ENCODE data around the gene PTPN4.
A peak's percentile ranks its signal among the peaks of the same experiment; 100 is the strongest.

The PTPN4 gene, protein sequence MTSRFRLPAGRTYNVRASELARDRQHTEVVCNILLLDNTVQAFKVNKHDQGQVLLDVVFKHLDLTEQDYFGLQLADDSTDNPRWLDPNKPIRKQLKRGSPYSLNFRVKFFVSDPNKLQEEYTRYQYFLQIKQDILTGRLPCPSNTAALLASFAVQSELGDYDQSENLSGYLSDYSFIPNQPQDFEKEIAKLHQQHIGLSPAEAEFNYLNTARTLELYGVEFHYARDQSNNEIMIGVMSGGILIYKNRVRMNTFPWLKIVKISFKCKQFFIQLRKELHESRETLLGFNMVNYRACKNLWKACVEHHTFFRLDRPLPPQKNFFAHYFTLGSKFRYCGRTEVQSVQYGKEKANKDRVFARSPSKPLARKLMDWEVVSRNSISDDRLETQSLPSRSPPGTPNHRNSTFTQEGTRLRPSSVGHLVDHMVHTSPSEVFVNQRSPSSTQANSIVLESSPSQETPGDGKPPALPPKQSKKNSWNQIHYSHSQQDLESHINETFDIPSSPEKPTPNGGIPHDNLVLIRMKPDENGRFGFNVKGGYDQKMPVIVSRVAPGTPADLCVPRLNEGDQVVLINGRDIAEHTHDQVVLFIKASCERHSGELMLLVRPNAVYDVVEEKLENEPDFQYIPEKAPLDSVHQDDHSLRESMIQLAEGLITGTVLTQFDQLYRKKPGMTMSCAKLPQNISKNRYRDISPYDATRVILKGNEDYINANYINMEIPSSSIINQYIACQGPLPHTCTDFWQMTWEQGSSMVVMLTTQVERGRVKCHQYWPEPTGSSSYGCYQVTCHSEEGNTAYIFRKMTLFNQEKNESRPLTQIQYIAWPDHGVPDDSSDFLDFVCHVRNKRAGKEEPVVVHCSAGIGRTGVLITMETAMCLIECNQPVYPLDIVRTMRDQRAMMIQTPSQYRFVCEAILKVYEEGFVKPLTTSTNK

DNA sequence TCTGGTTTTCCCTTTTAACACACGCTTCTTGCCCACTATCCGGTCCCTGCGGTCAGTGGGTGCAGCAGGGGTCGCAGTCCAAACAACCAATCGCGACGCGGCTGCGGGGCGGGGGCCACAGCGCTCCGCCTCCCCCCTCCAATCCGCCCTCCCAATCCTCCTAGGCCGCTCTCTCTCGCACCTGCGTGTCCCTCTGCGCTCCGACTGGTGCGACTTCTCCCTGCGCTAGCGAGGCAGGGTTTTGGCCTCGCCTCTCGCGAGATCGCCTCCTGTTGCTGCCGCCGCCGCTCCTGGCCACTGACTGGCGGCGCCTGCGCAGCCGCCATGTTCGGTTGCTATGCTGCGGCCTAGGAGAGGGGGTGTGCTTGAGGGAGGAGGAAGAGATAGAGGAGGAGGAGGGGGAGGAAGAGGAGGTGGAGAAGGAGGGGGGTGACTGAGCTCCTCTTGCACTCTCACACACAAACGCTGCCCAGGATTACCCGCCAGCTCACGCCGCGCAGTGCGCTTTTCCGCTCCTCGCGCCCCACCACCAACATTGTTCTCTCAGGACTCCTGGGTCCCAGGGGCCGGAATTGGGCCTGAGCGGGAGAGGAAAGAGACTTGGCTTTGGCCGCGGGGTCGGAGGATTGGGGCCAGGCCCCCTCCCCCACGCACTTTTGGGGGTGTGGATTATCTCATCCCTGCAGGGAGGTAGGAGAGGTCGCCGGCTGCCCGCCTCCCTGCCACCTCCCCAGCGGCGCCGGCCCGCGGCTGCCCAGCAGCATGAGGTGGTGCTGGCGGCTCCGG lies at the start of gene PTPN4:
Gene PTPN4 (plus strand): TSS at position 472 of the 786 bp plus-strand sequence. CDS start 49,932 bp downstream, outside the sequence.
- DNase-seq, result peak; percentile 99

DNA sequence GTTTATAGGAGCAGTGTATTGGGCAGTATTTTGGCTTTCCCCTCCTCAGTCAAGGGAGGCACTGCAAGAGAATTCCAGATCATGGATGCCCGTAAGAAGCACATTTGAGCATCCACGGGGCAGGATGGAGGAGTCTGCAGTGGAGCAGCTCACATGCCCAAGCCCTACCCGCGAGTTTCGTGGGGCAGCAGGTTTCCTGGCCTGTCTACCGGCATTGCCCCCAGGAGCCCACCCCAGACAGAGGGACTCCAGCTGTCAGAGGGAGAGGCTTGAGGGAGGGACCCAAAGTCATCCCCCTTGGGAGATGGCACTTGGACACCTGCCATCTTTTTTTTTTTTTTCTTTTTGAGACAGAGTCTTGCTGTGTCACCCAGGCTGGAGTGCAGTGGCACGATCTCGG lies 49.4 kb upstream of the PTPN4 start:
- no peak for DNase-seq

DNA sequence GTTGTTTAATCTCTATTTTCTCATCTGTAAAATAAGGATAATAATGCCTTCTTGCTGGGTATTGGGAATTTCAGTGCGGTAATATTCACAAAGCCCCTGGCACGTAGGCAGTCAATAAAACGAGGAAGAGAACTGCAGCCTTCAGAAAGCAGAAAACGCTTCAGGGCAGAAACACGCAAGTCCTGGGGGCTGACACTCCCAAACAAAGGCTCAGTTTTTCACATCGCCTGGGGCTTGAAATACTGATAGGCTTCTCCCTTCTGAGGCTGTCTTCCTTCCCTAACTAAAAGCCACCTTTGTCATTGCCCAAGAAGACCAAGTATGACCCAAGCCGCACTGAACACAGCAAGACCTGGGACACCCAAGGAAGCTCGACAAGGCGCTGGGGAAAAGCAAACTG lies 48.4 kb upstream of the PTPN4 start:
- no peak for DNase-seq

DNA sequence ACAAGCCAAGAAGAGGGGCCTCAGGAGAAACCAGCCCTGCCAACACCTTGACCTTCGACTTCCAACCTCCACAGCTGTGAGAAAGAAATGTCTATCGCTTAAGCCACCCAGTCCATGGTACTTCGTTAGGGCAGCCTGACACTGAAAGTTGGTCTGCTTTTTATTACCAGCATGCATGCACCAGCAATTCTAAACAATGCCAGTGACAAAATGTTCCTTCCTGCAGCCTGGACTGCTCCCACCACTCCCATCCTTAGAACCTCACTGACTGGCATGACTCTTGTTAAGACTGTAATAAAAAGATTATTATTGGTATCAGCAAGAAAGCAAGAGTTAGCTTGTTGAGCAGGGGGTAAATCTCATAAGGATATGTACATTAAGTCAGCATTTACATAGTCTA lies 47.2 kb upstream of the PTPN4 start:
- DNase-seq, result no peak

DNA sequence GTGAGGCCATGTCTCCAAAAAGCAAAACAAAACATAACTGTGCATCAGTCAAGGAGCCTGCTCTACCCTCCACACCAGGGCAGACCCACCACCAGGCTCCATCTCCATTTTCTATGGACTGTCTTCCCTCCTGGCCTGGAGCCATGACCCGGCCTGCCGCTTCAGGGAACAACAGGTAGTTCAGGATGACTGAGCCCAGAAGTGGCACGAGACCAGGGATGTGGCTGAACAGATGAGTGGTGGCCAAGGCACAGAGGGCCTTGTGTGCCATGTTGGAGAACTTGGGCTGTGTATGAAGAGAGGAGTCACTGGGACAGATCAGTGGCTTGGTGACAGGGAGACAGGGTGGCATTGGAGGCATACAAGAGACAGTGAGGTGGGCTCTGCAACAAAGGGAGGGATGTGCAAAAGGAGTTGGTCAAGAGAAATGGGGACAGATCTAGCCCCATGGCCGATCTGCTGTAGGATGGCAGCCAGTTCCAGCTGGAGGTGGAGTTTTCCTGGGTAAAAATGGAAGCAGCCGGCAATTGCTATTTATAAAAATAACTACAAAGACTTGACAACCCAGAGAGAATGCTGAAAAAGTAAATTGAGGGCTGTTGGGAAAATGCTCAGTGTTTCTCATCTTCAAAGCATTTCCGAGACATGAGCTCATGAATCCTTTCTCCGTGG lies 45.8 kb upstream of the PTPN4 start:
- no peak for DNase-seq

DNA sequence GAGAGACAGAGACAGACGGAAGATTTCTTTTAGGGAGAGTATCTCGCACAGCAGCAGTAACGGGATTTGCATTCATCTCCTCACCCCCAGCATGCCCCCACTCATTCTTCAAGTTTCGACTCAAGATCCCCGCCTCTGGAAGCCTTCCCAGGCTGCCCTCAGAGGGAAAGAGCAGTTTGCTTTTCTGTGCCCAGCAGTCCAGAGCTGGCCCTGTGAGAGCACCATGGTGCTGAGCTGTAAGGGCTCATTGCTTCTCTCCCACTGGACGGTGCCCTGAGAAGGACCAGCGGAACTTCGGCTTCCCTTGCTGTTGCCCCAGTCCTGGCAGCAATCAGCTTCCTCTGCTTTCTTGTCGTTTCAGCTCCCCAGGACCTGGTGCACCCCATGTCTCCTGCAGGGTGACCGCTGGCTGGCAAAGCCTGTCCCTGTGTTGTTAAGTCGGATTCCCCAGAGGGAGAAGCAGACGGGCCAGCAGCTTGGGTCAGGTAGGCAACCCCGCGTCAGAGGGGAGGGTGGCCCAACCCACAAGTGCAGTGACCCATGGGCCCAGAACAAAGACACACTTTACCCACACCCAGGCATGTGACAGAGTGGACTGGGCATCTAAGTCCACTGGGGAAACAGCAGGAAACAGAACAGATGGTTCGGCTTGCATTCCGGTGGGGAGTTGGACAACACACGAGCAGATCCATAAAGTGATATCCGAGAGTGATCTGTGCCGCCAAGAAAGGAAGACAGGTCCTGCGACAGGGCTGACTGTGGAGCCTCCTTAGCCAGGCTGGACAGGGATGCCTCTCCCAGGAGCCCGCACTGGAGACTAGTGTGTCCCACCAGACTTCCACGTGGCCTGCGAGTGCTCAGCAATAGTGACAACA lies 44.1 kb upstream of the PTPN4 start:
- no peak for DNase-seq

DNA sequence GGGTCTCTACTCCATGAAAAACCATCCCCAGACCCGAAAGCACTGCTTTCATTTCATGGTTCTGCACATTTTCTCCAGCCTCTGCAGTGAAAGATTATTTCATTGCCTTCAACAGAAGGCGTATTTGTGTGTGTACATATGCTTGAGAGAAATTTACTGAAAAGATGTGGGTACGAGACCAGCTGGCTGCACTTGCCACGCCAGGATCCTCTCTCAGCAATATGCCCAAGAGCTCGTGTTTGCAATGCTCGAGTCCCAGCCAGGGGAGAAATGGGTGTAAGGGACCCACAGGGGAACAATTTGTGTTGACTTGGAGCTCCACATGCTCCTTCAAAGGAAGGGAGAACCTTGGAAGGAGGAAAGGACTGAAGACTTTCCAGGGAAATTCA lies 43.4 kb upstream of the PTPN4 start:
- DNase-seq, result no peak

DNA sequence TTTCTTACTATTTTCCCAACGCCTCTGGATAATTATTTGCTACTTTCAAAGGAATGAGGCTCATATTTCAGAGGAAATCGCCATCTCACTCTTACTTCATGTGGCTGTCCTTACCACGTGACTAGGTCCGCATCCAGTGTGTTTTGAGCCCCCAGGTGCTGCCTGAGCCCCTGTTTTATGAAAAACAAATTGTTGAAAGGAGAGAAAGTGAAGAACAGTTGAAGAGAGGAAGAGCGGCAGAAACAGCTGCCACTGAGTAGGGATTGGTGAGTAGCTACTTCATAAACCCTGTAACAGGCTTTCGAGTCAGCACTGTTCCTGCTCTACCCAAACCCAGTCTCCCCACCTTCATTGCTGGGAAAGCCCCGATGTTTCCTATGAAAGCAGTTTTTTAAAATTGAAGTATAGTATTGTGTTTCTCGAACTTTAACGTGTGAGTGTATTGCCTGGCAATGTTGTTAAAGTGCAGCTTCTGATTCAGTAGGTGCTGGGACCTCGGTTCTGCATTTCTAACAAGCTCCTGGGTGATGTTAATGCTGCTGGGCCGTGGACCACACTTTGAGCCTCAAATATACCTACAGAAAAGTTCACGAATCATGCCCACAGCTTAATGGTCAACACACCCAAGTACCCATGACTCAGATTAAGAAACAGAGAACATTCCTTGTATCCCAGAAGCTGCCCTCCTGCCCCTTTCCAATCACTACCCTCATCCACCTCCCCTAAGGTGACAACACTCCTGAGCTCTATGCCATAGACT lies 41.0 kb upstream of the PTPN4 start:
- DNase-seq, result no peak

DNA sequence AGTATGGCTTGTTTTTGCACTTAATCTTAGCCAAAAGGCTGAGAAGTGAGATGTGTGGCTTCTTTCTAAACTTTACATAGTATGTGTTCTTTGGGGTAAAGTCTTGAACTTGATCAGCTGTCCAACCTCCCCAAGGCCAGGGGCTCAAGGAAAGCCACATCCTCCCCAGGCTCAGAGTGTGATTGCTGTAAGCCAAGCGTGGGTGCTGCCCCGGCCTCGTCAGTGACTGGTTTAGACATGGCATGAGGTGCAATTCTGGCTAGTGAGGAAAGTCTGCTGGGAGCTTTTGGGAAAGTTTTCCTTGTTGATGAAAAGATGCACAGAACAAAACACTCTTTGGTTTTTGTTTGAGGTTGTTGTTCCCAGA lies 40.5 kb upstream of the PTPN4 start:
- DNase-seq, result no peak

DNA sequence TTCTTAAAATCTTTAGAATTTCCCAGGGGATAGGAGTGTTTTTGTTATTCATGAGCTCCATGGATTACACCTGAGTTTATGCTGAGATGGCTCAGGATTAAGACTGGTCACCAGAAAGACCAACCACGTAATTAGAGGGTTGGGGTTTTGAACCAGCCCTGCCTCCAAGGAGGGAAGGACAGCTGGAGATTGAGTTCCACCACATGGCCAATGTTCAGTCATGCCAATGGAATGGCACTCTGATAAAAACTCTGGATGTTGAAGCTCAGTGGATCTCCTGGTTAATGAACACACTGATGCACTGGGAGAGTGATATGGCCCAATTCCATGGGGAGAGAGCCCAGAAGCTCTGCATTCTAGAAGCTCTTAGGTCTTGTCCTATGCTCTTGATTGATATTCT lies 38.7 kb upstream of the PTPN4 start:
- DNase-seq, result no peak

DNA sequence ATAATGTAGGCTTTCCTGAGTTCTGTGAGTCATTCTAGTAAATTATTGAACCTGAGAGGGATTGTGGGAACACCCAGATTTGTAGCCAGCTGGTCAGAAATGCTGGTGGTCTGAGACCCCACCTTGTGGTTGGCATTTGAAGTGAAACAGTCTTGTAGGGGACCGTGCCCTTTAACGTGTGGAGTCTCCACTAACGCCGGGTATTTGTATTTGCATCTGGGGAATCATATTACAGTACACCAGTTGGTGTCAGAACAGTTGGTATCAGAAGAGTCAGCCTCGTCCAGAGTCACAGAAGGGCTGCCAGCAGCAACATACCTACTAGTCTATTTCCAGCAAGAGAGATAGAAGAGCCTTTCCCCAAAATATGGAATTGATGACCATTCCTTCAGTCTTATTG lies 38.3 kb upstream of the PTPN4 start:
- no peak for DNase-seq

DNA sequence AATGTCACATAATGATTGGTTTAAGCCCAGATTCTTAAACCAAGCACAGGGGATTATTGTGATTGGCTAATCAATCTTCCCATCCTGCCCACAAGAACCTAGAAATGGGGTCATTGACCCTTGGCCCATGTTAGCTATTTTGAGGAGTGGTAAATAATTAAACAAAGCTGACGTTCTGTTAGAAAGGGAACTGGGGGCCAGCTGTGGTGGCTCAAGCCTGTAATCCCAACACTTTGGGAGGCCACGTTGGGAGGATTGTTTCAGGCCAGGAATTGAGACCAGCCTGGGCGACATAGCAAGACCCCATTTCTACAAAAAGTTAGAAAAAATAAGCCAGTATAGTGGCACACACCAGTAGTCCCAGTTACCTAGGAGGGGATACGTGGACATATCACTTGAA lies 37.8 kb upstream of the PTPN4 start:
- DNase-seq, result no peak

DNA sequence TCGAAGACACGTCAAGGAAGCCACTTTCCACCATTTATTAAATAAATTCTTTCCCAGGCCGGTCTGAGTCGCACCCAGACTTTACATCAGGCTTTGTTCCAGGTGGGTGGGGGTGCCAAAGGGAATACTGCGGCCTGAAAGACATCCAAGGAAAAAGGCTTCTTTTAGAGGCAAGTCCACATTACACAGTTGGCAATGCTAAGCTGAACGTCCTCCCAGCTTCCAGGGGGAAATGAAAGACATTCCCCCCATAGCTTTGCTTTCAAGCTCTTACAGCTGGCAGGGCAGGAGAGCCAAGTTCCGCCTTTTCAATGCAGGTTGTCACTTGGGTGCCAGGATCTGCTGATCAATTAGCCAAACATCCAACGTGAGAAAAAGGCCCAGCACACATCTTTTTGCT lies 36.5 kb upstream of the PTPN4 start:
- no peak for DNase-seq

DNA sequence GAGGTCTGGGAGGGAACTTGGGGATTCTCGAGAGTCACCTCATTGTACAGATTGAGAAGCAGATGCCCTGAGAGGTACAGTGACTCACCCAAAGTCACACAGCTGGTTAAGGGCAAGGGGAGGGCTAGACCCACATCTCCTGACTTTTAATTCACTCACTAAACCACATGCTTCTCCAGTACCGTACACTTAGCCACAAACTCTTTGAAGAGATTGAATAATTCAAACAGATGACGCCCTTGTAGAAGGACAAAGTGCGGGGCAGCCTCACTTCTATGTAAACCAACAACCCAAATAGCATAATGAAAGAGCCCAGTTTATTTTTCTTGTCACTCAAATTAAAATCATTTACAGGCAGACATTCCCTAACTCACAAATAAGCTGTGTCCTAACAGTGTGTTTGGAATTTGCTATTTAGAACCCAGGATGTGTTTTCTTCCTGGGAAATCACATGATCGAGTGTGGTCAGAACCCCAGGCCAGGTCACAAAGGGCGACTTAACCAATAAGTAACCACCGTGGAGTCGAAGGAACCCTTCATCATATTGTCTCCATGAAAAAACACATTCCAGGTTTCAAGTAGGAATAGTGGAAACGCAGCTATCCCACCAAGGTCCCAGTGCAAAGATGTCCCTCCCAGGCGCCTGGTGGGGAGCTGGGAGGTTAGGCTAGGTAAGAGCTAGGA lies 35.8 kb upstream of the PTPN4 start:
- no peak for DNase-seq

DNA sequence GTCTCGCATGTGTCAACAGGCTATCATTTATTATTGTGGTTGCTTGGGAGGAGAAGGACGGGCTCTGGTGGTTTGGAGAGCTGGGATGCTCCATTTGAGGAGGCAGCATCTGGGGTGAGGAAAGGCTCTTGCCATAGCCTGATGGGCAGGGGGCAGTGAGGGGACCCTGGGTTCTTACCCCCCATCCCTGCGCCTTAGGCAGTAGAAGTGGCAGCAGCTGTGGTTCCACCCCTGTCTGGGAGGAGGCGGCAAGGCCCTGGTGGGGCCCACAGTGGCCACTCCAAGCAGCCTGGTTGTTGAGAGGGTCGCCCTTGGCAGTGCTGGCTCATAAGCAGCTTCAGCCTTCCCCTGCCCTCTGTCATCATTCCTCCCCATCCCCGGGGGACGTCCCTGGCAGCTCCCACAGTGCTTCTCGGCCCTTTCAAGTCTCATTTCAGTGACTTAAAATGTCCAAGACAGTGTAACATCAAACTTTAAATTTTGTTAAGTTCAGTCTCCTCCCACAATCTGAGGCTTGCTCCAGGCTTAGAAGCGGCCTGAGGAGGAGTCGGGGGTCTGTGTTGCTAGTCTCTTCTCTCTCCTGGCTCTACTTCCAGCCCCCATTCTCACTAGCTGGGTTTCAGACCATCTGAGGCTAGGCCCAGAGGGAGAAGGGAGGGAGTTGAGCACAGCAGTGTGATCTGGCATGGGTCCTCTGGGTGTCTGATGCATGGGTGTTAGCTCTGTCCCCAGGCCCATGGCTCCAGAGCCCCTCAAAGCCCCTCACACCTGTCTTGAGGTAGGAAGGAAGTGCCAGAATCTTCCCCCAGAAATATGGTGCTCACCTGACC lies 34.9 kb upstream of the PTPN4 start:
- DNase-seq, result no peak

DNA sequence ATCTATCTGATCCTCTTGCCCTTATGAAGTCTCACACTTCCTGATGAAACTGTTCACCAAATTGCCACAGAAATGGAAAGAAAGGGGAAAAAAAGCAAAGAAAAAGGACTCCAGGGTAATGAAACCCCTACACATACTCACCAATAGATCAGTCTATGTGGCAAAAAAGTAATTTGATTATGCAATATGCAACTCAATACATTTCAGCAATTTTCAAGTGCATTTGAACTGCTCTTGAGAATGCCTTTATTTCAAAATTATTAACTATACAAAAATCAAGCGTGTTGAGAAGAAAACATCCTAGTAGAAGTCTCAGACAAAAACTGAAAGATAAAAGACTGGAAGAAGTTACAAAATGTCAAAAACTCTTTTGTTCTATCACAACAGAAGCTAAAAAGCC lies 32.2 kb upstream of the PTPN4 start:
- DNase-seq, result no peak

DNA sequence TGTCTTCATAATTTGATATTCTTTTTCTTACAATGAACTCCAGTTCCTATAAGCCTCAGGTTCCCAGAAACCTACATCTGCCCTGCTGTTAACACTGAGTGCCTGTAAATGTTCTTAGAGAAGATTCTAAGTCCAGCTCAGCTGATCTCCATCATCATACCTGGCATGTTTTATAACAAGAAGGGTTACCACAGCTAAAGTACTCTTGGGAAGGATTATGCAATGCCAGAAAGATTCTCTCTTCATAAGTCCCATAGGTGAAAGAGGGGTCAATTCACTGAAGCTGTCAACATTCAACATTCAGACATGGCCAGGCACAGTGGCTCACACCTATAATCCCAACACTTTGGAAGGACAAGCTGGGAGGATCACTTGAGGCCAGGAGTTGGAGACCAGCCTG lies 31.3 kb upstream of the PTPN4 start:
- no peak for DNase-seq

DNA sequence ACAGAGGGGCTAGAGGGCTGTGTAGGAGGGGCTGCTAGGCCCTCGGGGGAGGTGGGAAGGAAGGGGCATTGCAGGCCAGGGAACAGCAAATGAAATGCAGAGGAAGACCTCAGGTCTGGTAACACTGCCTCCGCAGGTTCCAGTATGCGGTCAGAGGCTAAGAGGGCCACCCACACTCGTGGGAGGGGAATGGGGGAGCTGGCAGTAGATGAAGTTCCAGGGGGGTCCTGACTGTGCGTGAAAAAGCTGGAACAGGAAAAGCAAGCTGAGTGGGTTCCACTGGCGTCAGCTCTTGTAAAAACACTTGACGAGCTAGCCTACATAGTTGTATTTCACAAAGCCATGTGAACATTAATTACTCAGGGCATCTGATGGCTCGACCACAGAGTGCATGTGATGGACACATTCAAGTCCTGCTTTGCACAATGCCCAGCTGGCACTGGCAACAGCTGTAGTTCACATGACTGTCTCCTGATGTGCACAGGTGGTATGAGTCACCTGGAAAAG lies 29.0 kb upstream of the PTPN4 start:
- no peak for DNase-seq

DNA sequence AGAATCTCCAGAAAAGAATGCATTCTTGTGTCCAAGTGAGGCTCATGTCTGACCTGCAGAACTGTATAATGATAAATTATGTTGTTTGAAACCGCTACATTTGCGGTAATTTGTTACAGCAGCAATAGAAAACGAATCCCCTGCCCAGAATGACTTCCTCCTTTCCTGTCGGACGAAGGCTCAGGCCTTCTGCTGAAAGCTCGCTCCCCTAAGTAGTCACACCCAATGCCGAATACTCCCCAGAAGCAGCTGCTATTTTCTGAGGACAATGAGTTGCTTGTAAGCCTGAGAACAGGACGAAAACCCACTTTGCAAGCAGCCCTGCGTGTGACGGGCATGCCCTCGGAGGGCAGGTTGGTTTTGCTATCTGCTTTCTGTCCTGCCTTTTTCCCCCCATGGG lies 27.7 kb upstream of the PTPN4 start:
- no peak for DNase-seq
